Adipocyte (in vitro differentiated cells): ENCODE data around the gene GRN.

Experiments used
- DNase-seq: peaks from one replicate; pipeline ENCODE4 v3.0.0-alpha.2; 2015; ENCODE audit warnings: low read depth
- H3K27me3 ChIP-seq: replicated peaks from 2 replicates; pipeline ENCODE4 v1.7.0; 2013; ENCODE audit warnings: mild to moderate bottlenecking, low read length, moderate library complexity; ENCODE audit not compliant: control insufficient read depth, insufficient read depth
- H3K36me3 ChIP-seq: 2 replicates; pipeline ENCODE4 v1.7.0; 2013; ENCODE audit warnings: low read length, mild to moderate bottlenecking, moderate library complexity; ENCODE audit not compliant: control insufficient read depth, insufficient read depth, severe bottlenecking
- H3K4me1 ChIP-seq: 2 replicates; pipeline ENCODE4 v1.7.0; 2013; ENCODE audit warnings: mild to moderate bottlenecking, low read length, moderate library complexity; ENCODE audit not compliant: control insufficient read depth, insufficient read depth
- H3K4me3 ChIP-seq: 2 replicates; pipeline ENCODE4 v1.7.0; 2013; ENCODE audit warnings: mild to moderate bottlenecking, low read length, moderate library complexity
- H3K9ac ChIP-seq: 2 replicates; pipeline ENCODE4 v1.7.0; 2013; ENCODE audit warnings: mild to moderate bottlenecking, low read length, moderate library complexity
- H3K9me3 ChIP-seq: 2 replicates; pipeline ENCODE4 v1.7.0; 2013; ENCODE audit warnings: mild to moderate bottlenecking, low read length, moderate library complexity; ENCODE audit not compliant: control insufficient read depth

The GRN gene

DNA sequence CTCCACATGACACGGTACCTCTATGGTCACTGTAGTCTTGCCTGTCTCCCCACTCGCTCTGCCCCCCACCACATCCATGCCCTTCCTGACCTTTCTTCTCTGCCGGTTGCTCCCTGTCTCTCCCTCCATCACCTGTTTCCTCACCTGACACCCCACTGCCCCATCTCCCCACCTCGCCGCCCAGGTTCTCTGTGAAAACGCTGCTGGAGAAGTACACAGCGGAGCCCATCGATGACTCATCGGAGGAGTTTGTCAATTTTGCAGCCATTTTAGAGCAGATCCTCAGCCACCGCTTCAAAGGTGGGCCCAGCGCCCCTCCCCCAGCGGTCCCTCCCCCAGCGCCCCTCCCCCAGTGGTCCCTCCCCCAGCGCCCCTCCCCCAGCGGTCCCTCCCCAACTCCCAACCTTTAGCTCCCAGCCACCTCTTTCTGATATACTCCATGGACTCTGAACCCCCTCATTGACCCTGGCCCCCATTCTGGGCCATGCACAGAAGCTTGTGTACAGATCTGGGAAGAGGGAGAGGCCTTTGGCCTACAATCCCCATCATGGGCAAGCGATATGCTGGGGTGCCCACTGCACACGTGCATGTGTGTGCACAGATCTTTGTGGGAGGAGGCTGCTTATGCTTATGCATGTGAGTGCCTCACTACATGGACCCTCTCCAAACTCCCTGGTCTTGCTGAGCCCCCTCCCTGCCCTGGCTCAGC lies 32.6 kb upstream of the GRN start:
- H3K4me1 ChIP-seq = peaks cover 3% of the 10 kb centered on the region
- peaks cover 45% of the 10 kb centered on the region for H3K27me3 ChIP-seq
- H3K9ac ChIP-seq = no peak overlapping the region
- DNase-seq = no peak
- H3K4me3 ChIP-seq = no peak overlapping the region
- no peaks in the 10 kb centered on the region for H3K36me3 ChIP-seq
- no peaks in the 10 kb centered on the region for H3K9me3 ChIP-seq

DNA sequence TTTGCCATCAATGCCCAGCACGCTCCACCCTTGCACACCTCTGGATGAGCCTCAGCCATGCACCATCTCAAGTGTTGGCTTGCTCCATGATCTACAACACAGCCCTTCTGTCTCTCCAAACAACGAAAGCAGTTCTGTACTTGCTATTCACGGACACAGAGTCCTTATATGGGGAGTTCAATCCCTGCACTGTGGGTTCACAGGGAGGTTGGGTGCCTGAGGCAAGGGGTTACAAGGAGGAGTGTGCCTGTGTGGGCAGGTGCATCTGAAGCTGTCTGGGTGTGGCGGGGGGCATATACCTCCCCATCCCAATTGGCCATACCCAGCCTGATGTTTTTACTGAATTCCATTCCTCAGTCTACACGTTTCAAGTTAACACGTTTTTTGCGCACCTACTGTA lies 31.1 kb upstream of the GRN start:
- H3K4me1 ChIP-seq = peaks cover 3% of the 10 kb centered on the region
- no peak overlapping the region for H3K9ac ChIP-seq
- H3K27me3 ChIP-seq = peaks cover 43% of the 10 kb centered on the region
- DNase-seq = no peak
- H3K9me3 ChIP-seq = no peaks in the 10 kb centered on the region
- H3K4me3 ChIP-seq = no peak overlapping the region
- H3K36me3 ChIP-seq = no peaks in the 10 kb centered on the region

DNA sequence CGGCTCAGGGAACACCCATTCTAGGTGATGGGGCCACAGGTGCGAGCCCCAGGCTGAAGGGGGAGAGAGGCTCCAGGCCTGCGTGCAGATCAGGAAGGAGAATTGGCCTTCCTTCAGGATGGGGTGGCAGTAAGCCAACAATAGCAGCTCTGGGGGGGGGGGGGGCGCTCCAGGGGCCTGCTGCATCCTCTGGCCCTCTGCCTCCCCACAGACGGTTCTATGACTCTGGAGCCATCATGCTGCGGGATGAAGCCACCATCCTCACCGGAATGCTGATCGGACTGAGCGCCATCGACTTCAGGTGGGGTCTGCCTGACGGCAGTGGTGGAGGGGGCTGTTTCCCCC lies 30.6 kb upstream of the GRN start:
- Histone ChIP-seq H3K36me3 (peaks cover 3% of the 10 kb centered on the region), H3K9ac (no peak overlapping the region), H3K4me3 (no peak overlapping the region), H3K4me1 (peaks cover 3% of the 10 kb centered on the region), H3K9me3 (no peaks in the 10 kb centered on the region), H3K27me3 (peaks cover 38% of the 10 kb centered on the region)
- no peak for DNase-seq

DNA sequence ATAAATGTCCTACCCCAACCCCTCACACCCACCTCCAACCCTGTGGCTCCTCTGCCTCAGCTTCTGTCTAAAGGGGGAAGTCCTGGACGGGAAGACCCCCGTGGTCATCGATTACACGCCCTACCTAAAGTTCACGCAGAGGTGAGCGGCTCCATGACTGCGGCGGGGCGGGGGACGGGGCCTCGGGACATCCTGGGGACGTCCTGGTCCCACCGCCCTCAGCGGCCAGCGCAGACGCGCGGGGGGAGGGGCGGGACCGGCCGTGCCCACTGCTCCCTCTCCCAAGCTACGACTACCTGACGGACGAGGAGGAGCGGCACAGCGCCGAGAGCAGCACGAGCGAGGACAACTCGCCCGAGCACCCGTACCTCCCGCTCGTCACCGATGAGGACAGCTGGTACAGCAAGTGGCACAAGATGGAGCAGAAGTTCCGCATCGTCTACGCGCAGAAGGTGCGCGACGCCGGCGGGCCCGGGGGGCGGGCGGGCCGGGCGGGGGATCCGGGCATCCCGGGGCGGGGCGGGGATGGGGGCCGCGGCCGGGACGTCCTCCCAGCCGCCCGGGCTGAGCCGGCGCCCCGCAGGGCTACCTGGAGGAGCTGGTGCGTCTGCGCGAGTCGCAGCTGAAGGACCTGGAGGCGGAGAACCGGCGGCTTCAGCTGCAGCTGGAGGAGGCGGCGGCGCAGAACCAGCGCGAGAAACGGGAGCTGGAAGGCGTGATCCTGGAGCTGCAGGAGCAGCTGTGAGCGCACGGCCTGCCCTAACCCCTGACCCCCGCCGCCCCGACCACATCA lies 30.0 kb upstream of the GRN start:
- DNase-seq = peak; percentile 55
- Histone ChIP-seq H3K27me3 (peaks cover 33% of the 10 kb centered on the region), H3K4me3 (no peak overlapping the region), H3K9me3 (no peaks in the 10 kb centered on the region), H3K9ac (no peak overlapping the region), H3K4me1 (peaks cover 3% of the 10 kb centered on the region), H3K36me3 (peaks cover 8% of the 10 kb centered on the region)

DNA sequence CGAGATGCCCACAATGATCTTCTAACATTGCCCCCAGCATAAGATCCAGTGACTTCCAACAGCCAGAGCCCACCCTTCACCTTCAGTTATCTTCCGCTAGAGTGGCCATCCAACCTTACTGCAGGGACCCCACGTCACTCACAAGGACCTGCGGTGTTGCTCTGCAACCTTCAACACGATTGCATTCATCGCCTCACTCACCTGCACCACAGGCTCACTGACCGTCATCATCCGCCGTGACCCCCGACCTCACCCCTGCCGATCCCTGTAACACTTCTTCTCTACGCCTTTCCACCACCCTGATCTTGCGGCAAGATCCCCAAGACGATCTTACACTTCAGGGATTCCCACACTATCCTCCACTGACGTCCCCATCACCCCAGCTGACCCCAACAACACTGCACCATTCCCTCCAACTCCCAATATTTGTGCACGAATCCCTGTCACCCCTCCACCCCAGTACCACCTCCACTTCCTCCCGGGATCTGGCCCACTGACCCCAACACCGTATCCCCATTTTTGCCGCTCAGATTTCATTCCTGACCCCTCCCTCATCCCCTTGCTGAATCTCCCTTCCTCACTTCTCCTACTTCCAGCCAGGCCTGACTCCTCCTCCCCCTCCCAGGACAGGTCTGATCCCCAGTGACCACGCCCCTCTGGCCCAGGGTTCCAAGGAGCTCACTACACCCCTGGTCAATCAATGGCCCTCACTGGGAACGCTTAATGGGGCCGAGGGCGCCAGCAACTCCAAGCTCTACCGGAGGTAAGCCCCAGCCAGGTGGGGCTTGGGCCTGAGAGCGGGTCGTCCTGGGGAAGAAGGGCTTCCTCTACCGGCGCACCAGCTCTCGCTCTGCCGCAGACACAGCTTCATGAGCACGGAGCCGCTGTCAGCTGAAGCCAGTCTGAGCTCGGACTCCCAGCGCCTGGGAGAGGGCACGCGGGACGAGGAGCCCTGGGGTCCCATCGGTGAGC lies 29.1 kb upstream of the GRN start:
- Histone ChIP-seq H3K4me1 (peaks cover 3% of the 10 kb centered on the region), H3K9ac (no peak overlapping the region), H3K9me3 (no peaks in the 10 kb centered on the region), H3K27me3 (peaks cover 27% of the 10 kb centered on the region), H3K4me3 (no peak overlapping the region), H3K36me3 (peaks cover 18% of the 10 kb centered on the region)
- no peak for DNase-seq

DNA sequence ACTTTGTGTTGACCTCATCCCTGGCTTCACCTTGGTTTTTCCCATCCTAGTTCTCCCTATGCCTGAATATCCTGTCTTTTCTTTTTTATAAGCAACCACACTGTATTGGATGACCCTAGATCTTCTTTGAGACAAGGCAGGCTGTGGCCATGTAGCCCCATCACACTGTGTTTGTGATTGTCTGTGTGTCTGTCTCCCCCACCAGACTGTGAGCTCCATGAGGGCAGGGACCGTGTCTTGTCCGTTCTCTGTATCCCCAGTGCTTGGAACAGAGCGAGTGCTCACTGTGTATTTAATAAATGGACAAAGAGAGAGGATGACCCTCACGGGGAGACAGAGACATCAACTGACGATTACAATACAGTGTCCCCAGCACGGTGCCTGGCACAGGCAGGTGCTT lies 27.6 kb upstream of the GRN start:
- Histone ChIP-seq H3K9me3 (no peaks in the 10 kb centered on the region), H3K27me3 (peaks cover 23% of the 10 kb centered on the region), H3K36me3 (peaks cover 32% of the 10 kb centered on the region), H3K4me3 (no peak overlapping the region), H3K4me1 (peaks cover 3% of the 10 kb centered on the region), H3K9ac (no peak overlapping the region)
- DNase-seq = no peak

DNA sequence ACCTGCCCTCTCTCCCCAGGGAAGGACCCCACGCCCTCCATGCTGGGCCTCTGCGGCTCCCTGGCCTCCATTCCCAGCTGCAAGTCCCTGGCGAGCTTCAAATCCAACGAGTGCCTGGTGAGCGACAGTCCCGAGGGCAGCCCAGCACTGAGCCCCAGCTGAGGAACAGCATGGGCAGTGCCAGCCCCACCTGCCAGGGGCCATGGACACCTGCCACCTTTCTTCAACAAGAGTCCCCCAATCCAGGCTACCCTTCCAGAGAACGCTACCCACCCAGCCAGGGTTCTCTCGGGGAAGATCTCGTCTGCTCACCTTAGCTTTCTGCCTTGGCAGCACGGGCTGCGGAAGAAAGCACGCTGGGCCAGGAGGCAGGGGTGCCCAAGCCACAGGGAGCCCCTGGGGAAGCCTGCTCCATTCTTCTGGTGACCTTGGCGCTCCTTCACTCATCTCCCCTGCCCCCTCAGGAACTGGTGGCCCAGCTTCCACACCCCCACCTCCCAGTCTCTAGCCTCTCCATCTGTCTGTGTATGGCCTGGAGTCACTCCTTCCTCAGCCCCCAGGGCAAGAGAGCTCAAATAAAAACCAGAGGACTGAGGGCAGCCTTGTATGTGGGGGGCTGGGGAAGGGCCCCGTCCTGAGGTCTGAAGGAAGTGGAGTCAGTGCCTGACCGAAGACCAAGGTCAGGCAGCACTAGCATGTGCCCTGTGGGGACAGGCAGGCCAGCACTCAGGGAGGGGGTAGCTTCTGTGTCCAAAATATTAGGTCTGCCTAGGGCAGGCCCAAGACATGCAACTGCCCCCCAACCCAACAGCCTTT lies 26.8 kb upstream of the GRN start:
- H3K27me3 ChIP-seq = peaks cover 23% of the 10 kb centered on the region
- no peak overlapping the region for H3K4me3 ChIP-seq
- no peak for DNase-seq
- peaks cover 3% of the 10 kb centered on the region for H3K4me1 ChIP-seq
- no peak overlapping the region for H3K9ac ChIP-seq
- peaks cover 32% of the 10 kb centered on the region for H3K36me3 ChIP-seq
- no peaks in the 10 kb centered on the region for H3K9me3 ChIP-seq

DNA sequence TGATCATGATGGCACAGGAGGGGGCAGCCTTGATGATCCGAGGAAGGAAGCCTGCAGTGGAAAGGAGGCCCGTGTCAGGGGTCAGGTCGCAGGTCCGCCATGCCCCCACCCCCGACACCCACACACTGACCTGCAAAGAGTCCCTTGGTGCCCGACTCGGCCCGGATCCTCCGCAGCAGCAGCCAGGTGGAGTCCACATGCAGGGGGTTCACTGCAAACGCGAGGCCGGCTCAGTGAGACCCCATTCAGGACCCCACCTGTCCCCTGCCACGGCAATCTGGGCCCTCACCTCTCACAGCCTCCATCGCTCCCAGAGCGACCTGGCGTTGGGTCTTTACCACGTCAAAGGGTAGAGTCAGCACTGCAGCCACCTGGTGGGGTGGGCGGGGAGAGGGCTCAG lies 25.0 kb upstream of the GRN start:
- Histone ChIP-seq H3K4me1 (peaks cover 13% of the 10 kb centered on the region), H3K36me3 (peaks cover 32% of the 10 kb centered on the region), H3K4me3 (no peak overlapping the region), H3K9ac (no peak overlapping the region), H3K27me3 (peaks cover 10% of the 10 kb centered on the region), H3K9me3 (no peaks in the 10 kb centered on the region)
- DNase-seq = no peak

DNA sequence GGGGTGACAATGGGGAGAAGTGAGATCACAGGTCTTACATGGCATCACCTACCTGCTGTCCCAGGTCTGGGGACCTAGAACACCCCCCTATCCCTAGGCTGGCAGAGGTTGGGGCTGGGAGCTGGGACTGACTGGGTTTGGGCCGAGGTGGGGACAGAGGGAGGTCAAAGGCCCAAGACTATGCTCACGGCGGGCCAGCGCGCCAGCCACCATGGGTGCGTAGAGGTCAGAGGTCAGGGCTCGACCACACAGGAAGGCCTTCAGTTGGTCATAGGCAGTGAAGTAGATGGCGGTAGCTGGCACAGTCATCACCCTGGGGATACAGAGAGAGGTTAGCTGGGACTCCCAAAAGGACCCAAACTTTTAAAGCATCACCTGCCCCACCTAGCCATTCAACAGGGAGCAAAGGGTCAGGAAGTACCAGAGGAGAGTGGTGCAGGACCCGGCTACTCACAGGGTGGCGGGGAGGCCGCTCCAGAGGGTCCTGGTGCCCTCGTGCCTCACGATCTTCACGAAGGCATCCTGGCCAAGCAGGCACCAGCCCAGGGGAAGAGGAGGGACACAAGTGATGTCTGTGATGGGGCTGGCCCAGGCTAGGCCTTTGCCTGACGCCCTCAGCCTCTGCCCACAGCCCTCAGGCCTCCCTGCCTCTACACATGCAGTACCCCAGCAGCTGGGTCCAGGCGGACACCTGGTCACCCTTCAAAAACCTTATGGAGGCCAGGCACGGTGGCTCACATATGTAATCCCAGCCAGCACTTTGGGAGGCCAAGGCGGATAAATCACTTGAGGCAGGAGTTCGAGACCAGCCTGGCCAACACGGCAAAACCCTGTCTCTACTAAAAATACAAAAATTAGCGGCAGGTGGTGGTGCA lies 23.6 kb upstream of the GRN start:
- H3K9me3 ChIP-seq = no peaks in the 10 kb centered on the region
- H3K4me1 ChIP-seq = peaks cover 15% of the 10 kb centered on the region

More for the DNA sequence above, 23.6 kb upstream of the GRN start:
- Histone ChIP-seq H3K9ac (no peak overlapping the region), H3K27me3 (peaks cover under 1% of the 10 kb centered on the region), H3K4me3 (no peak overlapping the region), H3K36me3 (peaks cover 32% of the 10 kb centered on the region)
- no peak for DNase-seq
